GM19043 (cell line): Measurements from ENCODE around the gene RAB11A.

Experiments
- ATAC-seq: cut with Tn5 transposase; IDR thresholded peaks from one replicate; pipeline ENCODE4 v1.9.1; 2021; ENCODE audit warnings: low read depth; ENCODE audit not compliant: unreplicated experiment

Gene RAB11A

DNA sequence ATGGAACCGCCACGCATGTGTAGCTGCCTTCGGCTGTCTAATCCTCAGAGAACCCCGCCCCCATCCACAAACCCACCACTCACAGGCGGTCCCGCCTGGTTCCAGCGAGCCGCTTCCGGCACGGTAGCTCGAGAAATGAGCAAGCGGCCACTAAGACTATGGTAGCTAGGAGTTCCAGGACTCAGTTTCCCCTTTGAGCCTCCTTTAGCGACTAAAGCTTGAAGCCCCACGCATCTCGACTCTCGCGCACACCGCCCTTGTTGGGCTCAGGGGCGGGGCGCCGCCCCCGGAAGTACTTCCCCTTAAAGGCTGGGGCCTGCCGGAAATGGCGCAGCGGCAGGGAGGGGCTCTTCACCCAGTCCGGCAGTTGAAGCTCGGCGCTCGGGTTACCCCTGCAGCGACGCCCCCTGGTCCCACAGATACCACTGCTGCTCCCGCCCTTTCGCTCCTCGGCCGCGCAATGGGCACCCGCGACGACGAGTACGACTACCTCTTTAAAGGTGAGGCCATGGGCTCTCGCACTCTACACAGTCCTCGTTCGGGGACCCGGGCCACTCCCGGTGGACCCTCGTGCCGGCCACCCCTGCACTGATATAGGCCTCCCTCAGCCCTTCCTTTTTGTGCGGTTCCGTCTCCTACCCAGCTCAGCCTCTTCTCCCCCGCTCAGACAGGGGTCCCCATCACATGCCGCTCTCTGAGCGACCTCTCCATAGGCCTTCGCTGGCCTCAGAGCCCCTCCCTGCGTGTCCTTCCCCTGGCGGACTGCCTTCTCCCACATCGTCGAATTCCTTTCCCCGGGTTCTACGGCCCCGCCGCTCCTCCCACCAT lies at the start of gene RAB11A:
Gene RAB11A, plus strand, starts transcription at position 366 of the 828 bp plus-strand sequence. Its CDS starts 95 bp downstream, at position 461.
- ATAC-seq: peak; percentile 87

DNA sequence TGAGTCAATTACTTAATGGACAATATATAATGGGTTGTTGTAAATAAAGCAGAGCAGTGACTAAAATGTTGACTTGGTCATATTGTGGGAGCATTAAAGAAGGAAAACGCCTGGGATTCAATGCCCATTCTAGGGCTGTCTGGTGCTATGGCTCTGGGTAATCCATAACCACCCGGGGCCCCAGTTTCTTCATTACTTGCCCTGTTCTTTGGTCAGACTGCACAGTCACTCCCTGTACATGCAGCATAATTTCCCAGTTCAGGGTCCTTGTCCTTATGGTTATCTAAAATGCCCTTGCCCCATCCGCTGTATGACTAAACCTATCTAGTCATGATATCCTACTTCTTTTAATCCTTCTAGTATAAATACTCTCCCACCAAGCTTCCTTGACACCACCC lies 49.7 kb upstream of the RAB11A start:
- no peak for ATAC-seq

DNA sequence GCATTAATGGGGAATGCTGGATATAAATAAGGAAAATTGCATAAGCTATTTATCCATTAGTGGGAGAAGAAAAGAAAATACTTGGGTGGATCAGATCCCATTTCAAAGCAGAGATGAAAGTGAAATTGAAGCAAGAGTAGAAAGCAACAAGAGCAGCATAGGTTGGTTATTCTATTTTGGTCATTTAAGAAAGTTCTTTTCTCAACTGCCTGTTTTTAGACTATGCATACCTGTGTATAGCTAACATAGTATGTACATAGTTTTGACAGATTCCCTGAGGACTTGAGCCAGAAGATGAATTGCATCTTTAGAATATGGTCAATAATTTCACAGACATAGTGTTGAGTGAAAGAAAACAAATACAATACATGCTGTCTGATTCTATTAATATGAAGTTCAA lies 48.2 kb upstream of the RAB11A start:
- ATAC-seq: no peak

- no peak for ATAC-seq
Measured at GRCh38 chr15:65822316-65822715, 47.0 kb upstream of the RAB11A start.

DNA sequence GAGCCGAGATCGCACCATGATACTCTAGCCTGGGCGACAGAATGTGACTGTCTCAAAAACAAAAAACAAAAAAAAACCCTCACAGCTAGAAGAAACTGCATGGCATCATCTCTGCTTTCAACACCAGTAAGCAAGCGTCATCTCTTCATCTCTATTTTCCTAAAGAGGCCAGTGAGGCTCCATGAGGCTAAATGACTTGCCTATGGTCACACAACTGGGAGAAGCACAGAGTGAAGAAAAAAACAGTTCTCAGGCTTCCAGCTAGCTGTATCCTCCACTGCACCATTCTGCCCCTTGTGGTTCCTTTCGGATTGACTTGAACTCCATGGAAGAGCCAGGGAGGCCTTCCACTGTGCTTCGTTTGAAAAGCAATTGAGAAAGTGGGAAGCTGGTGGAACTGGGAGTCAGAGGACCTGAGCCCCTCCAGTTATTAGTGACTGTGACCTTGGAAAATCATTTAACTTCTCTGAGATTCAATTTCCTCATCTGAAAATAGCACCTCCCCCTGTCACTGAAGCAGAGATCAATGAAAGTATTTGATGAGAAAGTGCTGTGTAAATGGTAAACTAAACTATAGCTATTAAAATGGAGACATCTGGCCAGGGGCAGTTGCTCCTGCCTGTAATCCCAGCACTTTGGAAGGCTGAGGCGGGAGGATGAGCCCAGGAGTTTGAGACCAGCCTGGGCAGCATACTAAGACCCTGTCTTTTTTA lies 45.1 kb upstream of the RAB11A start:
- no peak for ATAC-seq

GRCh38 chr15:65824941-65825544 lies 44.2 kb upstream of the RAB11A start:
- no peak for ATAC-seq

DNA sequence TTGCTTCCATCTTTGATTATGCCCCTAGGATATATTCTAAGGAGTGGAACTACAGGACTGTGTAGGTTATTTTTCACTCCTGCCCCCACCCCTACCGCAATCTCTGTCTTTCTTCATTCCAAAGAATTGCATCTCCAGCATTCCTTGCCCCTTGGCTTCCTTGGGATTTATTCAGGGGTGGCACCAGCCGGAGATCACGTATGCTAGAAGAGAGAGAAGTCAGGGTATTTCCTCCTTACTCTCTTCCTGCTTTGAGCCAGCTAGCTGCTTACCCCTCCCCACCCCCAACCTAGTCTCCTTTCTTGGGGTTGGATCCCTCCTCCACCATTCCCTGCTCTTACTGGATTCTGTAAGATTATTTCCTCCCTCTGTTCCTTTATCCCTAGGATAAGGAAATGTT lies 42.2 kb upstream of the RAB11A start:
- no peak for ATAC-seq

DNA sequence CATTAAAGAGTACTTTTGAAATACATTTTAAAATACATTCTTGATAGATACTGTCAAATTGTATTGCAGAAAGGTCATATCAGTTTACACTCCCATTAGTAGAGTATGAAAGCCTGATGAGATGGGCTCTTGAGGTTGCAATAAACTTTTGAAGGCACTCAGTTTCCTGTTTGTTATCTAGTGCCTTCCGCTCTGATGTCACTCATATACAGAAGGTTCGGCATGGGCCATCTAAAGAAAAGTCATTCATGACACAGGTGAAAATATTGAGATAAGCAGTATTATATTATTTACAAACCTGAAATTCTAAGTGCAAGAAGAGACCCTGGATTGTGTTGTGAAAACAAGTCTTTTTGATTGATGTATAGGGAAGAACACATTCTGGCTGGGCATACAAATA lies 40.7 kb upstream of the RAB11A start:
- no peak for ATAC-seq

DNA sequence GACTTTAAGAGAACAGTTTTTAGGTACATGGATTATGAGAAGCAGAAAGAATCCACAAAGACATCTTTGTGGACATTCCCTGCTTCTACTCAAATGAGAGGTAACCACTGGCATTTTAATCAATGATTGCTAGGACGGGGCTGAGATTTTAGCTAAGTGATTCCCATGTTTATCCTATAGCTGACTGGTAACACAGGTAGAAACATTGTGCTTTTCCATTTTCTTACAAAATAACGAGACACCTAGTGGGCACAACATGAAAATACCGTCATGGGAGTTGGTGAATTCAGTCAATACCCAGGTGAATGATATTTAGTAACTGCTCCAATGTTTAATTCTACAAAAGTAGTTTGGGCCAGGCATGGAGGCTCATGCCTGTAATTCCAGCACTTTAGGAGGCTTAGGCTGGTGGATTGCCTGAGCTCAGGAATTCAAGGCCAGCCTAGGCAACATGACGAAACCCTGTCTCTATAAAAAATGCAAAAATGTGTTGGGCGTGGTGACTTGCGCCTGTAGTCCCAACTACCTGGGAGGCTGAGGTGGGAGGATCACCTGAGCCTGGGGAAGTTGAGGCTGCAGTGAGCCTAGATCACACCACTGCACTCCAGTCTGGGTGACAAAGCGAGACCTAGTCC lies 40.0 kb upstream of the RAB11A start:
- ATAC-seq: no peak

GRCh38 chr15:65832549-65833364 lies 36.5 kb upstream of the RAB11A start:
- no peak for ATAC-seq

DNA sequence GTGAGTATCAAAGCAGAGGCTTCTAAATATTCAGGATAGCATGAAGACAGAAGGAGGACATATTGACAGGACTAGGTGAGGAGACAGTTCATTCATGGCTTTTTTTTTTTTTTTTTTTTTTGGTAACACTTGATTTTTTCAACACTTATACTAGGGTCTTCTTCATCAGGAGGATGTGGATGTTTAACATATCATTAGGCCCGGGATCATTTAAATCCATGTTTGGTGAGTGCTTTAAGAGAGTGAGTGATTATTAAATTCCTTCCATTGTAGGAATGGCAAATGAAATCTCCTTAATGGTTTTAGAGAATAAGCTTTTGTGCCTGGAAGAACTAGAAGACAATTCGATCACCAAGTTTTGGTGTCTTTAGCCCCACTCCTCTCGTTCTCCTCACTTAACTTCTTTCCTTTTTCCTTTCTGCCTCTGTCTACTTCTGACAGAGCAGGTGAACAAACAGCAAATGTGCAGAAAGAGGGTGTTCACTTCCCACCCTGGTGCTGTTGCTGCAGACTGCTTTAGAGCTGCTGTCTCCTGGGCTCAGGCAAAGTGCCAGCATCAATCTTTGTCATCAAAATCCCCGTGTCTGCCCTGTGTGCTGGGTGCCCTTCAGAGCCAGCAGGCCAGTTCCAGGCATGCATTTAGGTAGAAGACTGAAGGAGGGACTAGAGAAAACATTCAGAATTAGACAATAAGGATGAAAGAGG lies 35.6 kb upstream of the RAB11A start:
- no peak for ATAC-seq

DNA sequence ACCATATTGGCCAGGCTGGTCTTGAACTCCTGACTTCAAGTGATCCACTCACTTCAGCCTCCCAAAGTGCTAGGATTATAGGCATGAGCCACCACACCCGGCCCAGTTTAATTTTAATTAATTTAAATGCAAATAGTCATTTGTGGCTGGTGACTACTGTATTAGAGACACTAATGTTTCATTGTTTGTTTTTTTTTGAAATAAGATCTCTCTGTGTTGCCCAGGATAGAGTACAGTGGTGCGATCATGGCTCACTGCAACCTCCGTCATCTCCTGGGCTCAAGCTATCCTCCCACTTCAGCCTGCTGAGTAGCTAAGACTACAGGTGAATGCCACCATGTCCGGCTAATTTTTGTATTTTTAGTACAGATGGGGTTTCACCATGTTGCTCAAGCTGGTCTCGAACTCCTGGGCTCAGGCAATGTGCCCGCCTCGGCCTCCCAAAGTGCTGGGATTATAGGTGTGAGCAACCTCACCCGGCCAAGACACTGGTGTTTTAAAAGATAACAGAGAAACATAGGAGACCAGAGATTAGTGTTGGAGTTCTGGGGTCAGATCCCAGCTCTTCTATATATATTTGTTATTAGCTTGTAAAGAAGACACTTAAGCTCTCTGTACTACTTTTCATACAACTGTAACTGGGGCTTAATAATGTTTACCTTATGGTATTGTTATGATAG lies 34.5 kb upstream of the RAB11A start:
- no peak for ATAC-seq

DNA sequence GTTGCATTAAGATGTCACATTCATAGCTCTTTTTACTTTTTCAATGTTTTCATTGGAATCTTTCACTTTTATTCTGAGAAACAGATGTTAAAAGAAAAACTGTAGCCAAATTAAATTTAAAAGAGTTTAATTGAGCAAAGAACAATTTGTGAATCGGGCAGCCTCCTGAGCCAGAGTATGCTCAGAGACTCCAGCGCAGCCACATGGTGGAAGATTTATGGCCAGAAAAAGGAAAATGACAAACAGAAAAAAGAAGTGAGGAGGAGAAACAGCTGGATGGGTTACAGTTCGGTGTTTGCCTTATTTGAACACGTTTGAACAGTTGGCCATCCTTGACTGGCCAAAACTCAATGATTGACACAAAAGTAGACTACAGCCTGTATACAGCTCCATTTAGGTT lies 33.8 kb upstream of the RAB11A start:
- ATAC-seq: no peak

GRCh38 chr15:65836665-65837064 lies 32.6 kb upstream of the RAB11A start:
- no peak for ATAC-seq

- ATAC-seq: no peak
Measured at GRCh38 chr15:65837301-65838294, 31.7 kb upstream of the RAB11A start.

DNA sequence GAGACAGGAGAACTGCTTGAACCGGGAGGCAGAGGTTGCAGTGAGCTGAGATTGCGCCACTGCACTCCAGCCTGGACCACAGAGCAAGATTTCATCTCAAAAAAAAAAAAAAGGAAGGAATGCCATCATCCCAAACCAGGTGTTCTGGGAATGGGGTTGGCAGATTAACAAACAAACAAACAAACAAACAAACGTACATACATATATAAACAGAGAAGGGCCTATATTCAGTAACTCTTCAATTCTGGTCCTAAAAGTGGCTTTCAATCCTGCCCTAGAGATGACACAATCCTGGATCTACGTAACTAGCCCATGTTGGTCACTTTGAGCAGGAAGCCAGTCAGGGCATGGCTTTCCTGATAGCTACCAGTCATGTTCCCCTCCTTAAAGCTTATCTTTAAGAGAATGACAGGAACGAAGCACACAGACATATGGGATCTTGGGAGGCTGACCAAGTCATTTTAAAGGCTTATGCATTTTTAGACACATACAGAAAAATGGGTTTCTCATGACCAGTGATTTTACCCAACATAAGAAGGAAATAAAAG lies 29.9 kb upstream of the RAB11A start:
- no peak for ATAC-seq

GRCh38 chr15:65839985-65840384 lies 29.3 kb upstream of the RAB11A start:
- no peak for ATAC-seq
